ENCODE measurements around the gene NGLY1.

The NGLY1 gene

DNA sequence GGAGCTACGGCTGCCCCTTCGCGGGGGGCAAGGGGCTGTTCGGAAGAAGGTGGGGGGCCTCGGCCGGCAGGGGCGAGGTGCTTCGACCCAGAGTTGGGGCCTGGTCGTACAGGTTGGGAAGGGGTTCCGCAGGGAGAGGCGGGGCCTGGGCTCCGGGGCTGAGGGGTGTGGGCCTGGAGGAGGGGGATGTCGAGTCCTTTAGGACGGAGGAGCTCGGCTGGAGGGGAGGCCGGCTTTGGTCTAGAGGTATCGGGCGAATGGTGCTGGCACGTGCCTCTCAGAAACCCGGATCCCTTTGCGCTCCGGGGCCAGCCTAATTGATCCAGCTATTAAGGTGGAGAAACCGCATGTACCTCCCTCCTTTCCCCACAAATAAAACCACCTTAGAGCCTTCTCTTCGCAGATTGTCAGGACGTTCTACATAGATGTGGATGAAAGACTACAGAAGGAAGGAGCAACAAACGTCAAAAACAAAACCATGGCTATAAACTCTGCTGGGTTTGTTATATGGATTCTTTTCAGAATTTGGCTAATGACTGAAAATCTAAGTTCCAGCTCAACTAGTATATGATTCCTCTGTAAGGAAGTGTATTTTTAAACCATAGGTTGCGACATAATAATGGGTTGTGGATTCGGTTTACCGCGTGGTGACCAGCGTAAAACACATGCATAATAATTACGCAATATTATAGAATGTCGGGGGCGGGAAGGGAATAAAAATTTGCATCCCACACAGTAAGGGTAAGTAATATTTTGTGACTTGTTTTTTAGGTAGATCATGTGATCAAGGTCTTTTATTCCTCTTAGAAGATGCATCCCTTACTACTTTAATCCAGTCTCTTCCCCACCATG, 644 bp upstream of the NGLY1 start:
- DNase-seq = no peak

- DNase-seq = no peak
Observed at GRCh38 chr3:25782636-25782937, 656 bp downstream of the NGLY1 start.

DNA sequence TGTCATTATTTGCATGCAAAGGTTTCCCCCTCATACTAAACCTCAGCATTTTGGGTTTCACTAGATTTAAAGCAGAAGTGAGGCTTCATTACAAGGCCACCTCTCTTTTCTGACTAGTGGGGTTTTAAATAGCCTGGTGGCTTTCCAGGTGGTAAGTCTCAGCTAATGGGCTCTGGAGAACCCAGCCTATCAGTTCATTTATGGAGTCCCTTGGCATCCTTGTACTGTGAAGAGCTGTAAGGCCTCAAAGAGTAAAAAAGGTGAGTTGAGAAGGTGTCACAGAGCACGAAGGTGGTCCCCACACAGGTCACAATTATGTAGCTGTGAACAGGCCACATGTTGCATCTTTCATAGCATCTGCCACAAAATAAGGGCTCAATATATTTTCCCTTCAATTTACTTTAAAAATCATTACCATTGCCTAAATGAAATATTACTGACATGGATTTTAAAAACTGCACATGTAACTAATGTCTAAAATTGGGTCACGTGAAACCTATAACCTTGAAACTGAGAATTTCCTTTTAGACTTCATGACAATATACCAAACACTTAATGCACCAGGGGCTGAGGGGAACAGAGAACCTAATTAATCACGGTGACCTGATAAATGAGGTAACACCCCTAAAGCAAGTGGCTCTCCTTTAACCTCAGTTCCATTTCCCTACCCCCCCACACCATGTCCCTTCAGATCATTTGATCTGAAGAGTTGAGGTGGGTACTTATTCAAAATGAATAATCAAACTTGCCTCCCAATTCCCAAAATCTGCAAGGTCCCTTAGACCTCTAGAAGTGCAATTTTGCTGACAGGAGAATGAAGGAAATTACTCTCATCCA, 1.3 kb downstream of the NGLY1 start:
- no peak for DNase-seq

DNA sequence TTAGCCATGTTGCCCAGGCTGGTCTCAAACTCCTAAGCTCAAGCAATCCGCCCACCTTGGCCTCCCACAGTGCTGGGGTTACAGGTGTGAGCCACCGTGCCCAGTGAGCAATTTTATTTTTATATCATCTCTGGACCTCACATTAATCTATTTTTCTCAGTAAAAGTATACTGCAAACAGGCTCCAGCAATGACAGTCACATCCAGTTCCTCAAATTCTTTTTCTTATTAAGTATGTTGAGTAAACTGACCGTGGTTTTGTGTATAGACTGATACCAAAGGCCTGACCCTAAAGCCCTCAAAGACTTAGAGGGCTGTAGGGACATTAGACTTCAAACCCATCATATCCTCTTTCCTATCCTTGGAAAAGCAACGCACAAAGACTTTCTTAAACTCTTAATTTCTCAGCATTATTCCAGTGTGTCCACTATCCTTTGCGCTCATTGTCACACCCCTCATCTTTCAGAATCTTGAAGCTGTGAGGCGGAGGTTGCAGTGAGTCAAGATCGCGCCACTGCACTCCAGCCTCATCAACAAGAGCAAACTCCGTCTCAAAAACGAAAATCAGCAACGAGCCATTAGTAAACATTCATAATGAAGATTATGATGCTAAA, 2.0 kb downstream of the NGLY1 start:
- DNase-seq = no peak

DNA sequence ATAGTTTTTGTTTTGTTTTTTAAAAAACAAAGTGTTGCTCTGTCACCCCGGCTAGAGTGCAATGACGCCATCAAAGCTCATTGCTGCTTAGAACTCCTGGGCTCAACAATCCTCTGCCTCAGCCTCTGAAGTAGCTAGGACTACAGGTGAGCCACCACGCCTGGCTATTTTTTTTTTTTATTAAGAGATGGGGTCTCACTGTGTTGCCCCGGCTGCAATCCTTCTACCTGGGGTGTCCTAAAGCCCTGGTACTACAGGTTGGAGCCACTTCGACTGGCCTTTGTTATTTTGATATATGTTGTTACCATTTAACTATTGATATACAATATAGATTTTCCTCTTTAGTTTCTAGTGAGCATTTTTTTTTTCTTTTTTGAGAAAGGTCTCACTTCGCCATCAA, 2.6 kb downstream of the NGLY1 start:
- no peak for DNase-seq

DNA sequence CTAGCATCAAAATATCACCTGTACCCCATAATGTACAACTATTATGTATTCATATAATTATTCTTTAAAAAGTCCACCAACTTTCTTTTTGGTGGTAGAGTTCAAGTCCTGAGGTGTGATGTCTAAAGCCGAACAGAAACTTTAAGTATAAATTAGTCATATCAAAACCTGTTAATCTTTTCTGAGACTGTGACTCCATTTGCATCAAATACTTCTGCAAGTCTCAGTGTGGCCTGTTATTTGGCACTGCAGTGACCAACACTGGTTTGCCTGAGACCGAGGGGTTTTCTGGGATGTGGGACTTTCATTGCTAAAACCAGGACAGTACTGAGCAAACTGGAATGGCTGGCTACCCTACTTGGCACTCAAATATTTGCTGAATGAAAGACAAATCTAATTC, 7.3 kb downstream of the NGLY1 start:
- DNase-seq = no peak

DNA sequence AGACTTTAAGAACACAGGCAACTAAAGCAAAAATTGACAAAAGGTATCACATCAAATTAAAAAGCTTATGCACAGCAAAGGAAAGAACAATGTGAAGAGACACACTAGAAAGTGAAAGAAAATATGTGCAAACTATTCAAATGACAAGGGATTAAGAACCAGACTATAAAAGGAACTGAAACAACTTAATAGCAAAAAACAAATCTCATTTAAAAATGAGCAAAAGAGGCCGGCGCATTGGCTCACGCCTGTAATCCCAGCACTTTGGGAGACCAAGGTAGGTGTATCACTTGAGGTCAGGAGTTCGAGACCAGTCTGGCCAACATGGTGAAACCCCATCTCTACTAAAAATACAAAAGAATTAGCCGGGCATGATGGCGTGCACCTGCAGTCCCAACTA, 14.4 kb downstream of the NGLY1 start:
- DNase-seq = no peak

DNA sequence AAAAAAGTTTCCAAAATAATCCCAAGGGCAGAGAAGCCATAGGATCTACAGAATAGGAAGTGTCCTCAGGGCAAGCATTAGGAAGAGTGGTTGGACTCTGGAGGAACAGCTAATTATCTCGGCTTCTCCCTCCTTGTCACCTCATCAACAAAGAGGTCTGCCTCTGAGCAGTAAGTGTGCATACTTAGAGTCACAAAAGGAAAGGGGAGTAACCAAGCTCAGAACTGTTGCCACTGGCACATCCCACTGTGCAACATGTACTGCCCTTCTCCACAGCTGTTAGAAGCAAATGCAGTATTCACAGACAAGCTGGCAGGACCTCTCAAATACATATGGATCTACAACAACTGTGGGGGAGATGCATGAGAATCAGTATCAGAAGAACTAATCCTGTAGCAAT, 31.5 kb downstream of the NGLY1 start:
- no peak for DNase-seq

GRCh38 chr3:25751048-25751447, 32.2 kb downstream of the NGLY1 start:
- DNase-seq = no peak

- no peak for DNase-seq
Observed at GRCh38 chr3:25749031-25749581, 34.1 kb downstream of the NGLY1 start.

DNA sequence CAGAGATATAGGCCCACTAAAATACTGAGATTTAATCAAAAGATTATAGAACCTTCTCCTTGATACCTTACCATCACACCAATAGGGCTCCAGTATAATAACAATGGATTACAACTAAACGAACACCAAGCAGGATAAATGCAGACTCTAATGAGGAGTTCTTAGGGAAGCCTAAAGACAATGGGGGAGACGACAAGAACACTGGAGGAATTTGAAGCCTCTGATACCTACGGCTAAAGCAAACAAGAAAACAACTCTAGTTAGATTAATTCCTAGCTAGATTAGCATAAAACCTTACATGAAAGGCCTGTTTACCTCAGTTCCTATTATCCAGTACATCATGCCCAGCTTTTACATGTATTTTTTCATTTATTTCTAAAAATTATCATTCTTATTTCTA, 35.1 kb downstream of the NGLY1 start:
- no peak for DNase-seq

- DNase-seq = no peak
Observed at GRCh38 chr3:25747033-25747432, 36.2 kb downstream of the NGLY1 start.

DNA sequence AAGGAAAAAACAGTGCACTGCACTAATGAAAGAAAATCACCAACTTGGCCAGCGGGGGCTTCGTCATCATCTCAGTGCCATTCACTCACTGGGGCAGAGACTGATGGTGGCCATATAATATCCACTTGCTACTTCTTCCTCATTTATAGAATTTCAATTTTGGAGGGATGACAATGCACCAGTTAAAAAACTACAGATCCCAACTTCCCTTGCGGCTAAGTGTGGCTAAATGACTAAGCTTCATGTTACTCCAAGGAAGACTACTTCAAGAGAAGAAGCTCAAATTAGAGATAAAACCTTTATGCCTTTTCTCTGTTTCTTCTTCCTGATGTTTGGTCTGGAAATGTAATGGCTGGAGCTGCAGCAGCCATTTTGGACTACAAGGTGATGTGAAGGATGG, 38.8 kb downstream of the NGLY1 start:
- no peak for DNase-seq

GRCh38 chr3:25728101-25728500, 55.1 kb downstream of the NGLY1 start:
- no peak for DNase-seq

DNA sequence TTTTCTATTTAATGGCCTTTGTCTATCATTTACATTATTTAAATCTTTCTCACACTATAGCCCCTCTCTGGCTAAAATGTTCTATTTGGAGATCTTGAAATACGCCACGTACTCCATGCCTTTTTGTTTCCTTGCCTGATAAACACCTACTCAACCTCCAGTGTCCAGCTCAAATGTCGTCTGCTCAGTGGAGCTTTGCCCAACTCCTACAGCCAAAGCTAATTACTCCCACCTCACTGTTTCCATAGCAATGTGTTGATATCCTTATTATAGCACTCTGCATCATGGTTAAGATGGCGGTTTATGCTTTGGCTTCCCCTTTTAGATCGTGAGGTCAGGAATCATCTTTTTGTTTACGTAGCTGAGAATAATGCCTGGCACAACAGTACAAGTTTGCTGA, 55.9 kb downstream of the NGLY1 start:
- no peak for DNase-seq

DNA sequence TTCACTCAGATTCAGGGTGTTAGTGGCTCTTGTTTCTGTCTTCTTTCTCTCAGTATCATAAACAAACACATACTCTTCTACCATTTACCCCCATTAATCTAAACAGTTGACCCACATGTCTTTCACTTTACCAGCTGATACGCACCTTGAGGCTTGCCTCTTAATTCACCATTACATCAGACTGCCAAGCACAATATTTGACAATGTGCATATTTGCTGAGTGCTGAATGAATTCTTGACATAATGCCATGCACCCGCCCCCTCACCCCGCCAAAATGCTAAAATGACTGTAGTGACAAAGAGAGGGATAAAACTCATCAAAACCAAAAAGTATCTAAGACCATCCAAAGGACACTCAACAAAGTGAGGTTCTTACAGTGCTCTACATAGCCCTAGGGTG, 57.4 kb downstream of the NGLY1 start:
- DNase-seq = no peak

- DNase-seq = no peak
Observed at GRCh38 chr3:25724948-25725645, 58.1 kb downstream of the NGLY1 start.

GRCh38 chr3:25723802-25724201, 59.4 kb downstream of the NGLY1 start:
- no peak for DNase-seq

DNA sequence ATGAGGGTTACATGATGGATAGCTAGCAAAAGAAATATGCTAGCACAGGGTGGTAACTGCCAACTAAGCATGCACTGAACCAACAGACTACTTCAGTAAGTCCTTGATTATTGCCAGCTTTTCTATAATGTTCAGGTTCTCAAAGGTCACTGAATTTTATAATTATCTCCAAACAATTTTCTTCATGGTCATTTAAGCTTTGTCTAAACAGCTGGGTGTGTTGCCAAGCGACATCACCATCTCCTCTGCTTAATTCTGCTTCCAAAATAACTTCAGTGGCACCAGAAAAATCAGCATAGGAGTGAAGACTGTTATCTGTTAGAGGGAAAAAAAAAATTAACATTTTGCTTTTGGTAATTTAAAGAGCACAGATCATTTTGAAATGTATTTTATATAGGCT, 63.9 kb downstream of the NGLY1 start:
- no peak for DNase-seq

DNA sequence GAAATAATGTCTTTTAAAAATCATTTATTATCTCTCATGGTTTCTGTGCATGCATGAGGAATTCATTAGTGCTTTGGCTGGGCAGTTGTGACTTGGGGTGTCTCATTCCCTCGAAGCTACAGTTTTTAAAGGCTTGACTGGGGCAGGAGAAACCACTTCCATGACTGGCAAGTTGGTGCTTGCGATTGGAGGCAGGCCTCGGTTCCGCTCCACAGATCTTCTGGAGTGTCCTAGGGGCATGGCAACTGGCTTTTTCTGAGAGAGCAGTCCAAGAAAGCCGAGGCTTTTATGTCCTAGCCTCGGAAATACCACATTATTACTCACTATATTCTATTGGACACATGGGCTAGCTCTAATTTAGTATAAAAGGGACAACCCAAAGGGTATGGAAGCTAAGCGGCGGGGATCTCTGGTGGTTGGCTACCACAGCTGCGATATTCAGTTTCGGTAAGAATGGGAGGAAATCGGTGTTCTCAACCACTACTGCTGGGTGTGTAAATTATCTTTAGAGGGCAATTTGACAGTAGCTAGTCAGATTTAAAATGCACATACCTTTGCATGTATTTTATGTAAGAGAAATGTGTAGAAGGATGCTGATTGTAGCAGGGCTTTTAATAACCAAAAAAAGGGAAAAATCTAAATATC, 69.8 kb downstream of the NGLY1 start:
- DNase-seq = no peak

DNA sequence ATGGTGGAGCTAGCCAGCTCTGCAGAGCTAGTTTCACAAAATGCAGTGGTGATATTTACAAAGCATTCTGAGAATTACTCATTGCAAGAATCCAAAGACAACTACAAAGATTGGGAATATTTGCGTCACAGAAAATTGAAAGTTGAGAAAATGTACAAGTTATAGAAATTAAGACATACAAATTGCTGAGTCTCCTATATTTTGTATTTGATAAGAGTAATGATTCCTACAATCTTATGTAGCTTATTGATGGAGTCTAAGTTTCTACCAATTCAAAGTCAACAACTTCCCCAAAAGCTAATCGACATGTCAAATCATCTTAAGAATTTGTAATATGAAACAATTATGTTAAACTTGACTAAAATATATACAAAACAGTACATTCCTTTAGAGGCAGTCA, 72.2 kb downstream of the NGLY1 start:
- DNase-seq = no peak

DNA sequence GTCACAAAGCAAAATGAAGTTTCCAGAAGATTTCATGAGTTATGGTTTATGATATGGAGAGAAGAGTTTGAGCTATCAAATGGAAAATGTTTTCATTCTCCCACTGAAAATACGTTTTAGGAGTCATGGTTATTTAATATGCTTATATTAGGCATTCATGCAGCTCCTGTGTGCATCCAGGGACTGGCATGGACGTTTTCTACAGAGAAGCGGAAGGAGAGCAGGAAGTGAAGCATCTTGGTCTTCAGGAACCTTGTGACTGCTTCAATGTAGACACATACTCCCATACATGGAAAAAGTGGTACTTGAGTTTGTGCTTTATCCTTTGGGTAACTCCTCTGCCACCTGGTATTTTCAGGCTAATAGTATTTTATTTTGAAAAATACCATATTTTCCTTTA, 75.2 kb downstream of the NGLY1 start:
- DNase-seq = no peak

Data from hippocampal formation (tissue), 2 donors.